ENCODE results near the gene PEX19.

The PEX19 gene

DNA sequence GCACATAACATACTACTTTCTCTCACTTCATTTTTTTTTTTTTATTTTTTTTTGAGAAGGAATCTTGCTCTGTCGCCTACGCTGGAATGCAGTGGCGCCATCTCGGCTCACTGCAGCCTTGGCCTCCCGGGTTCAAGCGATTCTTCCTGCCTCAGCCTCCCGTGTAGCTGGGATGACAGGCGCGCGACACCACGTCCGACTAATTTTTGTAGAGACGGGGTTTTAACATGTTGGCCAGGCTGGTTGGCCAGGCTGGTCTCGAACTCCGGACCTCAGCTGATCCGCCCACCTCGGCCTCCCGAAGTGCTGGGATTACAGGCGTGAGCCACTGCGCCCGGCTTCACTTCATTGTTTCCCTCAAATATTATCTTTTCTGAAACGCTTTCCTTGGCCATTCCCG is 573 bp upstream of the PEX19 start:
- H3K36me3 ChIP-seq (ENCODE audit: control insufficient read depth, insufficient read depth, low read length) = peaks cover 15% of the 10 kb centered on the region
- no peak for DNase-seq (ENCODE audit: extremely low read depth, insufficient read length)
- no peaks in the 10 kb centered on the region for H3K27me3 ChIP-seq (replicated peaks; ENCODE audit: control insufficient read depth, insufficient read depth, low read length)
- TF ChIP-seq, protein P1, sequence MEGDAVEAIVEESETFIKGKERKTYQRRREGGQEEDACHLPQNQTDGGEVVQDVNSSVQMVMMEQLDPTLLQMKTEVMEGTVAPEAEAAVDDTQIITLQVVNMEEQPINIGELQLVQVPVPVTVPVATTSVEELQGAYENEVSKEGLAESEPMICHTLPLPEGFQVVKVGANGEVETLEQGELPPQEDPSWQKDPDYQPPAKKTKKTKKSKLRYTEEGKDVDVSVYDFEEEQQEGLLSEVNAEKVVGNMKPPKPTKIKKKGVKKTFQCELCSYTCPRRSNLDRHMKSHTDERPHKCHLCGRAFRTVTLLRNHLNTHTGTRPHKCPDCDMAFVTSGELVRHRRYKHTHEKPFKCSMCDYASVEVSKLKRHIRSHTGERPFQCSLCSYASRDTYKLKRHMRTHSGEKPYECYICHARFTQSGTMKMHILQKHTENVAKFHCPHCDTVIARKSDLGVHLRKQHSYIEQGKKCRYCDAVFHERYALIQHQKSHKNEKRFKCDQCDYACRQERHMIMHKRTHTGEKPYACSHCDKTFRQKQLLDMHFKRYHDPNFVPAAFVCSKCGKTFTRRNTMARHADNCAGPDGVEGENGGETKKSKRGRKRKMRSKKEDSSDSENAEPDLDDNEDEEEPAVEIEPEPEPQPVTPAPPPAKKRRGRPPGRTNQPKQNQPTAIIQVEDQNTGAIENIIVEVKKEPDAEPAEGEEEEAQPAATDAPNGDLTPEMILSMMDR (IDR thresholded peaks at IDR 0.05; ENCODE audit: insufficient read depth, low read length, poor library complexity, severe bottlenecking) = no peak
- peak overlapping the region; percentile 29 for H3K4me3 ChIP-seq (replicated peaks; ENCODE audit: low read depth, low read length)

DNA sequence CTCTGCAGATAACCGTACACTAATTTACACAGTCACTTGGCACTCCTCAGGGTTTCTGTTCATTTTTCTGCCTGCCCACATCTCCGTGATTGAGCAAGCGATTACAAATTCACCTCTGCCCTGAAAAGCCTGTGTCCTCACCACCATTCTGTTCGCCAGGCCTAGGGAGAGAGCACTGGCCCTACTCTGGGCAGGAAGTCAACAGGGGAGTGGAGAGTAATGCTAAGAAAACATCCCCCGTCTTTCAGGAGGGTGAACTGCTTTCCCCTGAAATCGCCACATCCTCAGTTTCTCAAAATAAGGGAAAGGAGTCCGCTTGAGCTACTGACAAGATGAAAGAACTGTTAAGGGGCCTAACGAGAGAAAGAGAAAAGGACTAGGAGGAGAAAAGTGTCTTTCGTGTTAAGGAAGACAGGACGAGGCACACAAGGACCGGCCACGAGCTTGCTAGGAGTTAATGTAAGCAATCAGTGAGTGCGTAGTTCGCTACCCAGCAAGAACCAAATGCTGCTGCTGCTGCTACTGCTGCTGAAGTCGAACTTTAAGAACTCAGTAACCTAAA is 632 bp downstream of the PEX19 start:
- TF ChIP-seq, protein P1 (IDR thresholded peaks at IDR 0.05; ENCODE audit: insufficient read depth, low read length, poor library complexity, severe bottlenecking) = no peak
- peaks cover 11% of the 10 kb centered on the region for H3K36me3 ChIP-seq (ENCODE audit: control insufficient read depth, insufficient read depth, low read length)
- no peaks in the 10 kb centered on the region for H3K27me3 ChIP-seq (replicated peaks; ENCODE audit: control insufficient read depth, insufficient read depth, low read length)
- H3K4me3 ChIP-seq (replicated peaks; ENCODE audit: low read depth, low read length) = peak overlapping the region; percentile 95
- DNase-seq (ENCODE audit: extremely low read depth, insufficient read length) = no peak

DNA sequence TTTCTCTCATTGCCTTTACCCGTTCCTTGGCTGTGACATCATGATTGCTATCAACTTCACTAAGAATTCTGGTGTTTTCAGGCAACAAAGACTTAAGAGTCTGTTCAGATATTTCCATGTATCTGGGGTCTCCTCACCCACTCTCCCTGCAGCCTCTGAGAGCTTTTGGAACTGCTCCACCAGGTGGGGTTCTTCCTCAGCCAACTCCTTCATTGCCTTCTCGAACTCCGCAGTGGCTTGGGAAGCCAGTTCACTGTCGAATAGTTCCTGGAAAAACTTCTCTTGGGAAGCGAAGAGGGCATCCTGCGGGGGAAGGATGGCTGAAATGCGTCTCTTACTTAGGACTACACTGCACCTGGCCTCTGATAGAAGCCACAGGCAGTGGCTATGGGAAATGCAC is 2.1 kb downstream of the PEX19 start:
- TF ChIP-seq, protein P1 (IDR thresholded peaks at IDR 0.05; ENCODE audit: insufficient read depth, low read length, poor library complexity, severe bottlenecking) = peak; percentile 4
- Histone ChIP-seq H3K4me3 (replicated peaks; ENCODE audit: low read depth, low read length) (no peak overlapping the region), H3K27me3 (replicated peaks; ENCODE audit: control insufficient read depth, insufficient read depth, low read length) (no peaks in the 10 kb centered on the region), H3K36me3 (ENCODE audit: control insufficient read depth, insufficient read depth, low read length) (peaks cover 15% of the 10 kb centered on the region)
- DNase-seq (ENCODE audit: extremely low read depth, insufficient read length) = no peak

DNA sequence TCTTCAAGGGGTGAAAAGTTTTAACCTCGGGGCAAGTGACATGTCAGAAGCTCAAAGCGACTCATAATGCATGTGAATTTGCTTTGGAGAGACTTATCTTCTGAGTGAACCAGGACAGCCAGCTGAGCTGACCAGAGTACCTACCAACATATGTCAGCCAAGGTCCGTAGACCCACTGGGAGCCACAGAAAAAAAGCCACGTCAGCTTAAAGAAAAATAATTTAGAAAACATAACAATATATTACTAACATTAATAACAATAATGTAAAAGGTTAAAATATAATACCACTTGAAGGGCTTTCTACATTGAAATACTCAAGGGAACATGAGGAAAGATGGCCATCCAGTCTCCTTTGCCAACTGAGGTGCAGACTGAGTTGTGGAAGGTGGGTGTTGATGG is 6.9 kb downstream of the PEX19 start:
- TF ChIP-seq, protein P1 (IDR thresholded peaks at IDR 0.05; ENCODE audit: insufficient read depth, low read length, poor library complexity, severe bottlenecking) = no peak
- Histone ChIP-seq H3K27me3 (replicated peaks; ENCODE audit: control insufficient read depth, insufficient read depth, low read length) (no peaks in the 10 kb centered on the region), H3K4me3 (replicated peaks; ENCODE audit: low read depth, low read length) (no peak overlapping the region), H3K36me3 (ENCODE audit: control insufficient read depth, insufficient read depth, low read length) (peaks cover 15% of the 10 kb centered on the region)
- no peak for DNase-seq (ENCODE audit: extremely low read depth, insufficient read length)

DNA sequence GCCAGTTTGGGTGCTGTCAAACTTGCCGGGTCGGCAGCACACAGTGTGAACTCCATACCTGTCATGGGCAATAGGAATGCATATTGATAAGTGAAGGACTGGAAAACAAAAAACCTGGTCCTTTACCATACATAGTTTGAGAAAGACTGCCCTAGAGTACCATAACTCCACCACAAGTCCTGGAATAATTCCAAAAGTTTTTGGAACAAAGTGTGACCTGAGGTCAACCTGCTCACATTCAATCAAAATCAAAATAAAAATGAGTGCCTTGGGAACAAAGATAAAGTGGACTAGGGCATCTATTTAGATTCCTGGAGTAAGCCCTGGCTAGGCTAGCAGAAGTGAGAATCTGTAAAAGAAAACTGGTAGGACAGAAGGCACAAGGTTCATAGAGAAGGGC is 7.6 kb downstream of the PEX19 start:
- Histone ChIP-seq H3K27me3 (replicated peaks; ENCODE audit: control insufficient read depth, insufficient read depth, low read length) (no peaks in the 10 kb centered on the region), H3K36me3 (ENCODE audit: control insufficient read depth, insufficient read depth, low read length) (peaks cover 15% of the 10 kb centered on the region)
- TF ChIP-seq, protein P1 (IDR thresholded peaks at IDR 0.05; ENCODE audit: insufficient read depth, low read length, poor library complexity, severe bottlenecking) = no peak

DNA sequence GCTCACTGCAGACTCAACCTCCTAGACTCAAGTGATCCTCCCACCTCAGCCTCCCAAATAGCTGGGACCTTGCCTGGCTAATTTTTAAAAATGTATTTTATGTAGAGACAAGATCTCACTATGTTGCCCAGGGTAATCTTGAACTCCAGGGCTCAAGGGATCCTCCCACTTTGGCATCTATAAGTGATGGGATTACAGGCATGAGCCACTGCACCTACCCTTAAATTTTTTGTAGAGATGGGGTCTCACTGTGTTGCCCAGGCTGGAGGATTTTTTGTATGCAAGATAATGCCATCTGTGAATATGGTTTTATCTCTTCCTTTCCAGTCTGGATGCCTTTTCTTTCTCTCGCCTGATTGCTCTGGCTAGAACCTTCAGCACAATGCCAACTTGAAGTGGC is 13.9 kb downstream of the PEX19 start:
- Histone ChIP-seq H3K27me3 (replicated peaks; ENCODE audit: control insufficient read depth, insufficient read depth, low read length) (no peaks in the 10 kb centered on the region), H3K4me3 (replicated peaks; ENCODE audit: low read depth, low read length) (no peak overlapping the region), H3K36me3 (ENCODE audit: control insufficient read depth, insufficient read depth, low read length) (no peaks in the 10 kb centered on the region)
- DNase-seq (ENCODE audit: extremely low read depth, insufficient read length) = no peak
- TF ChIP-seq, protein P1 (IDR thresholded peaks at IDR 0.05; ENCODE audit: insufficient read depth, low read length, poor library complexity, severe bottlenecking) = no peak

More for the DNA sequence above, 7.6 kb downstream of the PEX19 start:
- H3K4me3 ChIP-seq (replicated peaks; ENCODE audit: low read depth, low read length) = no peak overlapping the region
- DNase-seq (ENCODE audit: extremely low read depth, insufficient read length) = no peak
